Smooth muscle cell (in vitro differentiated cells): ENCODE data around the gene CX3CL1. TPM values are rescaled to one million over a fixed set of nuclear protein-coding genes. Genes with fewer than 3 reads are reported as not detected.

ENCODE experiments used
- DNase-seq: peaks from one replicate; lab custom pipeline; 2025; ENCODE audit not compliant: unreplicated experiment; lab: John Stamatoyannopoulos, UW
- H2AFZ ChIP-seq: fragments of 200-600 bp; sonication (generic); 2 replicates; pipeline ENCODE4 v1.6.0; 2016; ENCODE audit warnings: antibody characterized with exemption, low read depth, mild to moderate bottlenecking
- H3F3A ChIP-seq: fragments of 200-600 bp; sonication (generic); 2 replicates; pipeline ENCODE4 v1.6.0; 2017; ENCODE audit warnings: antibody characterized with exemption, low read depth
- H3K27ac ChIP-seq: fragments of 200-600 bp; sonication (generic); 2 replicates; pipeline ENCODE4 v1.5.1; 2016; ENCODE audit warnings: low read depth, mild to moderate bottlenecking
- H3K27me3 ChIP-seq: fragments of 200-600 bp; sonication (generic); 2 replicates; pipeline ENCODE4 v1.6.1; 2016; ENCODE audit warnings: low read depth, mild to moderate bottlenecking
- H3K36me3 ChIP-seq: fragments of 200-600 bp; sonication (generic); 2 replicates; pipeline ENCODE4 v1.5.1; 2016; ENCODE audit warnings: low read depth
- H3K4me1 ChIP-seq: fragments of 200-600 bp; sonication (generic); 2 replicates; pipeline ENCODE4 v1.5.1; 2016; ENCODE audit warnings: low read depth
- H3K4me2 ChIP-seq: fragments of 200-600 bp; sonication (generic); 2 replicates; pipeline ENCODE4 v1.6.0; 2016; ENCODE audit warnings: mild to moderate bottlenecking
- H3K4me3 ChIP-seq: fragments of 200-600 bp; sonication (generic); 2 replicates; pipeline ENCODE4 v1.5.1; 2016; ENCODE audit warnings: mild to moderate bottlenecking
- H3K79me2 ChIP-seq: fragments of 200-600 bp; sonication (generic); 2 replicates; pipeline ENCODE4 v1.6.0; 2016; ENCODE audit warnings: low read depth, mild to moderate bottlenecking
- H3K9ac ChIP-seq: fragments of 200-600 bp; sonication (generic); 2 replicates; pipeline ENCODE4 v1.6.0; 2016; ENCODE audit warnings: low read depth
- H3K9me3 ChIP-seq: fragments of 200-600 bp; sonication (generic); replicated peaks from 2 replicates; pipeline ENCODE4 v1.5.1; 2016; ENCODE audit warnings: low read depth
- H4K20me1 ChIP-seq: fragments of 200-600 bp; sonication (generic); 2 replicates; pipeline ENCODE4 v1.6.0; 2016; ENCODE audit warnings: low read depth
- WGBS: methylation state at CpG from one replicate; pipeline ENCODE4 v1.1.7; 2016; ENCODE audit warnings: low lambda C conversion rate; 5-methylcytosine and 5-hydroxymethylcytosine counted together
- polyA plus RNA-seq: library from polyadenylated mRNA; unstranded; fragments of >200 nt; fragmentation: Nextera tagmentation; extraction: Ambion mirVana; gene quantifications from 2 replicates; pipeline ENCODE4 v1.2.1, GENCODE V29; 2016
- total RNA-seq: library from RNA; depleted of rRNA; stranded (reverse); fragments of >200 nt; gene quantifications from 2 replicates; pipeline ENCODE4 v1.2.3, GENCODE V29; 2014
- TF ChIP-seq, protein P1 (sequence below): fragments of 200-600 bp; sonication (generic); IDR thresholded peaks from 2 replicates; pipeline ENCODE4 v1.5.1; 2017; ENCODE audit warnings: borderline replicate concordance, mild to moderate bottlenecking, antibody characterized with exemption; ENCODE audit not compliant: insufficient read depth, poor library complexity, severe bottlenecking

CX3CL1 gene
- total and polyA plus RNA-seq, 2 experiments from 2014 or later: 2.2 to 5.4 TPM

DNA sequence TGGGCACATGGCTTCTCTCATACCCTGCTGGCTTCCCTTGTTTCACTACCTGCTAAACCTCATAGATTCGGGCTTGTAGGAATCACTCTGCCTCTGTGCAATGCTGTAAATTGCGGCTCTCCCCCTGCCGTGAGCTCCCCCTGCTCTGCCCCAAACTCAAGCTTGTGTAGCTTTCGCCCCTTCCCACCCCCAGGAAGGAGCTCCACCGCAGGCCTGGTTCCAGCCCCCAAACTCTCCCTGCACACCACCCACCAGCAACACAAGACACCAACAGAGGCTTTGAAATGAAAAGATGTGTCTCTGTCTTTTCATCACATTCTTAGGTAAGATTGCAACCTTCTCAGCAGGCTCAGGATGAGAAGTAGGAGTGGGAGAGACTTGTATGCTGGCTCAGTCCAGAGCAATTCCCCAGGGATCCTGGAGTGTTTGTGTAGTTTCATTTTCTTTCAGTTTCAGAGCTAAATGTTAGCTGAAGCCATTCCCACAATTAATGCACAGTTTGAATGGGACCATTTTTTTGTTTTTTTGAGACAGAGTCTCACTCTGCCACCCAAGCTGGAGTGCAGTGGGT, 14.2 kb downstream of the CX3CL1 start:
- Histone ChIP-seq H3K4me1 (no peaks in the 10 kb centered on the region), H3K9ac (no peak overlapping the region), H3K9me3 (no peaks in the 10 kb centered on the region), H3K79me2 (no peaks in the 10 kb centered on the region), H4K20me1 (no peaks in the 10 kb centered on the region), H3K36me3 (no peaks in the 10 kb centered on the region), H3K27ac (no peak overlapping the region), H3K4me3 (no peak overlapping the region), H3K27me3 (no peaks in the 10 kb centered on the region), H2AFZ (no peak overlapping the region), H3K4me2 (no peak overlapping the region), H3F3A (no peaks in the 10 kb centered on the region)
- TF ChIP-seq, protein P1, sequence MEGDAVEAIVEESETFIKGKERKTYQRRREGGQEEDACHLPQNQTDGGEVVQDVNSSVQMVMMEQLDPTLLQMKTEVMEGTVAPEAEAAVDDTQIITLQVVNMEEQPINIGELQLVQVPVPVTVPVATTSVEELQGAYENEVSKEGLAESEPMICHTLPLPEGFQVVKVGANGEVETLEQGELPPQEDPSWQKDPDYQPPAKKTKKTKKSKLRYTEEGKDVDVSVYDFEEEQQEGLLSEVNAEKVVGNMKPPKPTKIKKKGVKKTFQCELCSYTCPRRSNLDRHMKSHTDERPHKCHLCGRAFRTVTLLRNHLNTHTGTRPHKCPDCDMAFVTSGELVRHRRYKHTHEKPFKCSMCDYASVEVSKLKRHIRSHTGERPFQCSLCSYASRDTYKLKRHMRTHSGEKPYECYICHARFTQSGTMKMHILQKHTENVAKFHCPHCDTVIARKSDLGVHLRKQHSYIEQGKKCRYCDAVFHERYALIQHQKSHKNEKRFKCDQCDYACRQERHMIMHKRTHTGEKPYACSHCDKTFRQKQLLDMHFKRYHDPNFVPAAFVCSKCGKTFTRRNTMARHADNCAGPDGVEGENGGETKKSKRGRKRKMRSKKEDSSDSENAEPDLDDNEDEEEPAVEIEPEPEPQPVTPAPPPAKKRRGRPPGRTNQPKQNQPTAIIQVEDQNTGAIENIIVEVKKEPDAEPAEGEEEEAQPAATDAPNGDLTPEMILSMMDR: no peak
- DNase-seq: no peak
- WGBS: 79% methylated on average over 5 of the region's 5 CpGs

DNA sequence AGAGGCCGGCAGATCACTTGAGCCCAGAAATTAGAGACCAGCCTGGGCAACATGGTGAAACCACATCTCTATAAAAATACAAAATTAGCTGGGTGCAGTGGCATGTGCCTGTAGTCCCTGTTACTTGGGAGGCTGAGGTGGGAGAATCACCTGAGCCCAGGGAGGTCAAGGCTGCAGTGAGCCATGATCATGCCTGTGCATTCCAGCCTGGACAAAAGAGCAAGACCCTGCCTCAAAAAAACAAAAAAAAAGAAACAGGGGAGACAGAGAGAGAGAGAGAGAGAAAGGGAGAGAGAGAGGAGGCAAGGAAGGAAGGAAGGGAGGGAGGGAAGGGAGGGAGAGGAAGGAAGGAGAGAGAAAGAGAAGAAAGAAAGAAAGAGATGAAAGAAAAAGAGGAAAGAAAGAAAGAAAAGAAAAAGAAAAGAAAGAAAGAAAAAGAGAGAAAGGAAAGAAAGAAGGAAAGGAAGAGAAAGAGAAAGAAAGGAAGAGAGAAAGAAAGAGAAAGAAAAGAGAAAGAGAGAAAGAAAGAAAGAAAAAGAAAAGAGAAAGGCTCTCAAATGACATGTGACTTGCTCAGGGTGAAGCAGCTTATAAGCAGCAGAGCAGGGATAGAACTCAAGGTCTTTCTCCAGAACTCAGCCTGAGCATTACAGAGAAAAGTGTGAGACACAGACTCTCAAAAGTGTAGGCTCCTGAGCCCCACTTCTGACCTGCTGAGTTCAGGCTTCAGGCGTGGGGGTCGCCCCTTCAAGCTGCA, 15.5 kb downstream of the CX3CL1 start:
- no peaks in the 10 kb centered on the region for H3K4me1 ChIP-seq
- no peaks in the 10 kb centered on the region for H3K79me2 ChIP-seq
- no peak overlapping the region for H3K27ac ChIP-seq
- TF ChIP-seq, protein P1: no peak
- 86% methylated on average over 3 of the region's 3 CpGs for WGBS
- H3K4me3 ChIP-seq: no peak overlapping the region
- no peak overlapping the region for H3K9ac ChIP-seq
- H3K9me3 ChIP-seq: no peaks in the 10 kb centered on the region
- H3K36me3 ChIP-seq: no peaks in the 10 kb centered on the region
- H4K20me1 ChIP-seq: no peaks in the 10 kb centered on the region
- H3K4me2 ChIP-seq: no peak overlapping the region
- H2AFZ ChIP-seq: no peak overlapping the region
- H3F3A ChIP-seq: no peaks in the 10 kb centered on the region
- H3K27me3 ChIP-seq: no peaks in the 10 kb centered on the region
- no peak for DNase-seq

DNA sequence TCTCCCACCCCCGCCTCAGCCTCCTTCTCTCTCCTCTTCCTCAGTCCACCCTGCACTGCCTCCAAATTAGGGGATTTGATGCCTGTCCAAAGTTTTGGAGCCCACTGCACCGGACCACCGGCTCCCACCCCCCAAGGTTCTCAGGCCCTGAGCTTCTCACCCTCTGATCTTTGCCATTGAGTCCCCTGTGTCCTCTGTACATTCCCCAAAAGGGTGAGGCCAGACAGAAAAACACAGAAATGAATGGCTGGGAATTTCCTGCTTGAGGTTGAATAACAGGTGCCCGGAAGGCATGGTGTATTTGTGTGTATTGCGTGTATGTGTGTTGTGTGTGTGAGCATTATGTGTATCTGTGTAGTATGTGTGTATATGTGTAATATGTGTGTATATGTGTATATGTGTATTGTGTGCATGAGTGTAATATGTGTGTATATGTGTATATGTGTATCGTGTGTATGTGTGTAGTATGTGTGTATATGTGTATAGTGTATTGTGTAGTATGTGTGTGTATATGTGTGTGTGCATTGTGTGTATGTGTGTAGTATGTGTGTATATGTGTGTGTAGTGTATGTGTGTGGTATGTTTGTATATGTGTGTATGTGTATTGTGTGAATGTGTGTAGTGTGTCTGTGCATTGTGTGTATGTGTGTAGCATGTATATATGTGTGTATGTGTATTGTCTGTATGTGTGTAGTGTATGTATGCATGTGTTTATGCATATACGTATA, 16.2 kb downstream of the CX3CL1 start:
- DNase-seq: no peak
- H2AFZ ChIP-seq: no peak overlapping the region

More for the DNA sequence above, 16.2 kb downstream of the CX3CL1 start:
- WGBS: 90% methylated on average over 7 of the region's 7 CpGs
- TF ChIP-seq, protein P1: no peak
- Histone ChIP-seq H3K36me3 (no peaks in the 10 kb centered on the region), H3K4me2 (no peak overlapping the region), H3K27me3 (no peaks in the 10 kb centered on the region), H3K27ac (no peak overlapping the region), H3K9me3 (no peaks in the 10 kb centered on the region), H3K79me2 (no peaks in the 10 kb centered on the region), H3K4me3 (no peak overlapping the region), H3K9ac (no peak overlapping the region), H3F3A (no peaks in the 10 kb centered on the region), H3K4me1 (no peaks in the 10 kb centered on the region), H4K20me1 (no peaks in the 10 kb centered on the region)
